NCI-H345 (cell line): ENCODE results near the gene EPHA6.
"Not testable (repeated sequence)": the region's sequence is repeated elsewhere in the genome, so short reads cannot be mapped to it uniquely, and the experiment has no call there.

Experiments used
- DNase-seq: peaks from one replicate; lab custom pipeline; 2025; lab: John Stamatoyannopoulos, UW

EPHA6 gene

DNA sequence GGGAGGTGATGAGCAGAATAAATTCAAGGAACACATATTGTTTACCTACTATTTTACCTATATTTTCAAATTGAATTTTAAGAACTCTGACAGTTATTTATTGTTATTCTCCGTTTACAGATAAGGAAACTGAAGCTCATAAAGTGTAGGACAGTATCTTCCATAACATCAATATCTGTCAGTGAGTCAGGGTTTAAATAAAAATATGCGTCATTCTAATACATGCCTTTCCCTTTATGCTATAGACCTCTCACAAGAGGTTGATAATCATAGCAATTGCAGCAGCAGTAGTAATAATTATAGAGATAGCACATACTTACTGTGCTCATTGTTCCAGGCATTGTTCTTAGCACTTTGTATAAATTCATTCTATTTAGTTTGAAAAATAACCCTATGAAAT, 101.1 kb downstream of the EPHA6 start:
- DNase-seq = no peak

DNA sequence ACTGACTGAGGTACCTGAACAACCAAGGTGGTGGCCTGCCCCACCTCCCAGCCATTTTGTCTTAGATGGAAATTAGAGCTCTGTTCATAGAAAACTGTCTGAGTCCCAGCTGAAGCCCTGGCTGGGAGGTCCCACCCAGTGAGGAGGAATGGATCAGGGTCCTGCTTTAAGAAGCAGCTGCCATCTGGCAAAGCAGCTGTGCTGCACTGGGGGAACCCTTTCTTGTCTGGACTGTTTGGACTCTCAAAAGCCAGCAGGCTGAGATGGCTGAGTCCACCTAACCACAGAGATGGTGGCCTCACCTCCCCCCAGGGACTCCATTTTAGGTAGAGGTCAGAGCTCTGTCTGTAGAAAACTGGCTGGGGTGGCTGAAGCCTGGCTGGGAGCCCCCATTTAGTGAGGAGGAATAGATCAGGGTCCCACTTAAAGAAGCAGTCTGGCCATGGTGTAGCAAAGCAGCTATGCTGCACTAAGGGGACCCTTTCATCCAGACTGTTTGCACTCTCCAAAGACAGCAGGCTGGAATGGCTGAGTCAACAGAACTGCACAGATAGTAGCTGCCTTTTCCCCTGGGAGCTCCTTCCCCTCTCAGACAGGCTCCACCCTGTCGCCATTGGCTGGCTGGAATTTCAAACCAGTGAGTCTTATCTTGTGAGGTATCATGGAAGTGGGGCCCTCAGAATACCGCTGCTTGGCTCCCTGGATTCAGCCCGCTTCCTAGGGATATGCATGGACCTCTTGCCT, 116.9 kb downstream of the EPHA6 start:
- no peak for DNase-seq

DNA sequence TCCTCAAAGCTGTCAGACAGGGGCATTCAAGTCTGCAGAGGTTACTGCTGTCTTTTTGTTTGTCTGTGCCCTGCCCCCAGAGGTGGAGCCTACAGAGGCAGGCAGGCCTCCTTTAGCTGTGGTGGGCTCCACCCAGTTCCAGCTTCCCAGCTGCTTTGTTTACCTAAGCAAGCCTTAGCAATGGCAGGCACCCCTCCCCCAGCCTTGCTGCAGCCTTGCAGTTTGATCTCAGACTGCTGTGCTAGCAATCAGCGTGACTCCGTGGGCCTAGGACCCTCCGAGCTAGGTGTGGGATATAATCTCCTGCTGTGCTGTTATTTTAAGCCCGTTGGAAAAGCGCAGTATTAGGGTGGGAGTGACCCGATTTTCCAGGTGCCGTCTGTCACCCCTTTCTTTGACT, 127.7 kb downstream of the EPHA6 start:
- not testable (repeated sequence) for DNase-seq

DNA sequence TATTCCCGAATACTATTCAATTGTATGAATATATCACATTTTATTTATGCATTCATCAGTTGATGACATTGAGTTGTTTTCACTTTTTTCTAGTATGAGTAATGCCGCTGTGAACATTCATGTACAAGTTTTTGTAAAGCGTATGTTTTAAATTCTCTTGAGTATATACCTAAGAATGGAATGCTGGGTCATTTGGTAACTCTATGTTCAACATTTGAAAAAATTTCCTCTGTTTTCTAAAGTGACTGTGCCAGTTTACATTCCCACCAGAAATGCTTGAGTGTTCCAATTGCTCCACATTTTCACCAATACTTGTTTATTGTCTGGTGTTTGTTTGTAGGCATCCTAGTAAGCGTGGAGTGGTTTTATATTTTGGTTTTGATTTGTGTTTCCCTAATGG, 144.5 kb downstream of the EPHA6 start:
- DNase-seq = no peak

DNA sequence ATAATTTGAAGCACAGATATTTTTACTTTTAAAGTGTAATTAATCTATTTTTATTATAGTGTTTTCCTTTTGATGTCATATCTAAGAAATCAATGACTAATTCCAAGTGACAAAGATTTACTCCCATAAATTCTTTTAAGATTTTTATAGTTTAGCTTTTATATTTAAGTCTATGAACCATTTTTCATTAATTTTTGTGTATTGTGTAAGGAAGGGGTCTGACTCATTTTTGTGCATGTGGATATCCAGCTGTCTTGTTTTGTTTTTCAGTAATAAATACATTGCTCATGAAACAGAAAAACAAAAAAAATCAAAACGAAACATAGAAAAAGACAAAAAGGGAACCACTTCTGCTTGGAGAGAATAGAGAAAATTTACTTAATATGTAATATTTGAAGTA, 145.1 kb downstream of the EPHA6 start:
- no peak for DNase-seq

DNA sequence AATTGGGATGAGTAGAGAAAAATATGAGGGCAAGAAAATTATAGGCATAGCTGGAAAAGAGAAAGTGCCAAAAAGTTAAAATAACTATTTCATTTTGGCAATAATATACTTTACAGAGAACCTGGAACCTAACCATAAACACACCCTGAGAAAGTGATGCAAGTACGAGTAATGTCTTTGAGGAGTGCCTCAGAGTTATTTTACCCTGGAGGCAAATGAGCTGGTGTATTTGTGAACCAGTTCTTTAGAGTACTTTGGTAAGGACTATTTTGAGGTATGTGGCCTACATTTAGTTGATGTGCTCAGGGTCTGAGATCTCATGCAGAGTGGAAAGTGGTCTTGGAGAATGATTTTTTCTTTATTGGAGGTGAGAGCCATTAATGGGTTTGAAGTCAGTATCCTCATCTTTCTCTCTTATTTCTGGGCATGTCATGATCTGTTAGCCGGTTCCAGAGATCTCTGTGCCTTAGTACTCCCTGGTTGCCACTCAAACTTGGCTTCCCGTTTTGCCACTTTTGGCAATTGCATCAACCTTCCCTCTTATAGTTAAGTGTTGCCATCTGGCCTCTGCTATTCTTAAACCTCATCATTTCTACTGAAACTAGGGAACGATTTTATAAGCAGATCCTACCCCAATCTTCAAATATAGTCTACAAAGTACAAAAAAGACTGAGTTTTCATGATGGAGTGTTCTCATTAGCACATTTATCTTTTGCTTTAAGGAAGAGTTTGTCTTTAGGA, 145.7 kb downstream of the EPHA6 start:
- DNase-seq = no peak

DNA sequence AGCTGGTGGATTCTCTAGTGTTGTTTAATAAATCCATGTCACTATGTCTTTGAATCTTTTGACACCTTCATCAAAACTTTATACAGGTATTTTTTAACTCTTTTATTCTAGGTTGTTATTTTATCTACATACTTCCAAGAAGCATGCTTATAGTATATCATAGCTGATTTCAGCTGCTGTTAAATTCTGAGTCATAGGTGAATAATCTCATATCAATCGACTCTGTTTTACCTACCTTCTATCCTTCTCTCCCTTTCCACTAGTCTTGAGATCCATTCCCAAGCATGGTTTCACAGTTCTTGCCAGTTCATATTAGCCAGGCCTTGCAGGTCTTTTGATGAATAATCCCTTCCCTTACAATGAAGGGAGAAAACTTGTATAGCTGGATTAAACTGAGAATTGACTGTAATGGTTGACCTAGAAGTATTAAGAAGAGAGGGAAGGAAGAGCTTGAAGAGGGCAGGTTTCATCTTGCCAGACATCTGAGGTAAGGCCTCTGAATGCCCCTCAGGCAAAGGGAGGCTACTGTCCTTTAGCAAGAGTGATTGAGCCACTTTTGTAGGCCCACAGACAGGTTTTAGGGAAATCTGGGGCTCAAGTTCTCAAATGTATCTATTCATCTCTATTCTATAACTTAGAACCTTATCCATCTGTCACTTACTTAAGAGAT, 146.4 kb downstream of the EPHA6 start:
- DNase-seq = no peak

DNA sequence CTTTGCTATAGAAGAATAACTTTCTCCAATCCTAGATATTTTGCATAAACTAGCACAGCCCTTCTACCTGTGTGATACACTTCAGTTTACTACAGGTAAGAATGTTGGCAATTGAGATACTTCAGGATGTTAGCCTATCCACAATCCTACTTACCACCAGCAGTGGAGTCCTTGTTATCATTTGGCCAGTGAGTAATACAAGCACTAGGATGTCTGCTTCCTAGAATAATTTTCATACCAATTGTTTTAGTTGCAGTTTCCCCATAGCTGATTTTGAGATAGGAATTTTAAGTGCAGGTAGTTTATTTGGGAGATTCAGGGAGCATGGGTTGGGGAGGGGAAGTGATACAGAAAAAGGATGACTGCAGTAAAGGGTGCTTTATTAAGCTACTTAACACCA, 147.2 kb downstream of the EPHA6 start:
- DNase-seq = no peak

DNA sequence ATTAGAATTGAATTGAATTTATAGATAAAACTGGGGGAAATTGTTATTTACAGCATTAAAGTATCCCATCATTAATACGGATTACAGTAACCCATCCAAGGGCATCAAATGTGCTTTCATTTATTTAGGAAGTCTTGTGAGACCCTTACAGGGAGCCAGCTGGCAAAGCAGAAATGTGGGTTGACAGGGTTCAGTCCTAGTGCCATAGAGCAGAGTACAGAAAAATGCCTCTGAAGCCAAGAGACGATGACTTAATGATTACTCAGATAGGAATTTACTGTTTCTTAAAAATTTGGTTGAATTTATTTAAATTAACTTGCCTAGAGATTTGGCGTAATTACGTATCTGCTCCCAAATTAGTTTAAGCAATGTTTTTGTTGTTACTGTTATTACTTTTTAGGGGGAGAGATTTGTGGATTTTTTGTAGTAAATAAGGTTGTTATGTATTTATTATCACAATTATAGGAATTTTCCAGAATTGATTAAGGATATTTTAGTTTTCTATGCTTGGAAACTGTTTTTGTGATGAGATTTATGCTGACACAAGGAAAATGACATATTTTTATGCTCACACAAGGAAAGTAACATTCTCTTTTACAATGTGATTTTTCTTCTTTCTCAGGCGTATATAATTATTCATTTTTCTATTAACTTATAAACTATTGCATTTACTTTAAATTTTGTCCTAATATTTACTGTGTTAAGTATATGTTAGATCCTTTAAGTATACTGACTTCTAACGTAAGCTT, 152.0 kb downstream of the EPHA6 start:
- no peak for DNase-seq

DNA sequence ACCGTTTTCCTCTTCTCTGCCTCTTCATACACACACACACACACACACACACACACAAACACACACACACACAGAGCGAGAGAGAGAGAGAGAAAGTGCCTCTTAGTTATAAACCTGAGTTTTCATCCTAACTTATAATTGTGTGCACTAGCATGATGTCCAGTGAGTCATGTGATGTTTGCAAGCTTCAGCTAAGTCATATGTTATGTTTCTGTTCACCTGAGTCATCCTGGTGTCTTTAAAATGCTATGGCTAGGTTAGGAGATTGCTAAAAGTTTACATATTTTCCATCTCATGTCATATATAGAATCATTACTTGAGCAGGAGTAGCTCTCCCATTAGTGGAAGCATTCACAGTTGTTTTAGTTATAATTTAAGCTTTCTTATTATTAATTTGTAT, 155.8 kb downstream of the EPHA6 start:
- no peak for DNase-seq

DNA sequence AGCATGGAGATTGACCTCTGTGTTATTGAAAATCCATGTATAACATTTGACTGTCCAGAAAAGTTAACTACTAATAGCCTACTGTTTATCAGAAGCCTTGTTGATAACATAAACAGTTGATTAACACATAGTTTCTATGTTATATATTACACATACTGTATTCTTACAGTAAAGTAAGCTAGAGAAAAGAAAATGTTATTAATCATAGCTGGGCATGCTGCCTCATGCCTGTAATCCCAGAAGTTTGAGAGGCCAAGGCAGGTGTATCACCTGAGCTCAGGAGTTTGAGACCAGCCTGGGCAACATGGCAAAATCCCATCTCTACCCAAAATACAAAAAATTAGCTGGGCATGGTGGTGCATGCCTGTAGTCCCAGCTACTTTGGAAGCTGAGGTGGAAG, 163.3 kb downstream of the EPHA6 start:
- no peak for DNase-seq

DNA sequence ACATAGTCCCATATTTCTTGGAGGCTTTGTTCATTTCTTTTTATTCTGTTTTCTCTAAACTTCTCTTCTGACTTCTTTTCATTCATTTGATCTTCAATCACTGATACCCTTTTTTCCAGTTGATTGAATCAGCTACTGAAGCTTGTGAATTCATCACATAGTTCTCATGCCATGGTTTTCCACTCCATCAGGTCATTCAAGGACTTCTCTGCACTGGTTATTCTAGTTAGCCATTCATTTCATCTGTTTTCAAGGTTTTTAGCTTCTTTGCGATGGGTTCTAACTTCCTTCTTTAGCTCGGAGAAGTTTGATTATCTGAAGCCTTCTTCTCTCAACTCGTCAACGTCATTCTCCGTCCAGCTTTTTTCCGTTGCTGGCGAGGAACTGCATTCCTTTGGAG, 169.3 kb downstream of the EPHA6 start:
- not testable (repeated sequence) for DNase-seq

DNA sequence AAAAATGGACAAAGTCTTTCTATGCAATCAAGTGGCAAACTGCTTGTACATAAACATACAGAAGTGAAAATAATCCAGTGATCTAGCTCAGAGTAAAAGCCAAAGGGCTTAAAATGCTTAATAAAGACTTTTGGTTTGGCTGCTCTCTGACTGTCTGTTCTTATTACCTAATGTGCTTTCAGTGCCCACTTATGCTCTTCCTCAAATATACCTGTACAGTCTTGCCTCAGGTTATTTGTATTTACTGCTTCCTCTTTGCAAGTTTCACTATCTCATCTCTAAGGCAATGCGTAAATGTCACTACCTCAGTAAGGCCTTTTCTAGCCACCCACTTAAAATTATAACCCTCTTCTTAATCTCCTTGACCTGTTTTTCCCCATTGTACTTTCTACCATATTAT, 171.8 kb downstream of the EPHA6 start:
- DNase-seq = peak; percentile 2

DNA sequence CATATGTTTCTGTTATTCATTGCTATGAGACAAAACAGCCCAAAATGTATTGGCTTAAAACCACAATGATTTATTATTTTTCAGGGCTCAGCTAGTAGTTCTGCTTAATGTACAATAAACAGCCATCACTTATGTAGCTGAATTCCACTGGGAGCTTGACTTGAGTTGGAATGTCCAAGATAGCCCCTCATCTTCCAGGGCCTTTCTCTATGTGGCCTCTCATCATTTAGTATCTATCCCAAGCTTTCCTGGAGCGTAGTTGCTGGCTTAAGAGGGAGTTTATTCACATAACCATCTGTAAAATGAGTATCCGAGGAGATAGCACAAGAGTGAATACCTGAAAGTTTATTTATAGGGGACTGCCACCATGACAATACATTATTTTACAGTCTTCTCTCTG, 176.8 kb downstream of the EPHA6 start:
- DNase-seq = no peak

DNA sequence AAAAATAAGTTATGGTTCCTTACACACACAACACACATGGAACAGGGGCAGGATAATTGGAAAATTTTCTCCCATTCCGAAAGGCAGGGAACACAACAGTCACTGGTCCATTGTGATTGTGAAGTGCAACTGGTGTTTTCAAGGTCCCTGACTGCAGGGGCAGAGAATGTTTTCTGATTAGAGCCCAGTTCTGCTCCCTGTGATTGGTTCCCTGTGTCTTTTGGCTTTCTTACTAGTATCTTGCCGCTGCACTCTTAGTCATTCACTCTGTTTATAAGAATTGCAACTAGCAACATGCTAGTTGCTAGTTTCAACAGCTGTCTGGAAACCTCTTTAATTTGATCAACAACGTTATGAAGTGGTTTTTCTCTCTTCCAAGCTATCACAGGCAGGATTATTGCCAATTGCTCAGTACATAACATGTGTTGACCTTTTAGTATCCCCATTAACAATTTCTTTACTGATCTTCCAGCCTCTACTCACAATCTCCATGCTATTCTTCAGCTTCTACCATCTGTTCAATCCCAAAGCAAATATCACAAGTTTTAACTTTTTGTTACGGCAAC, 177.5 kb downstream of the EPHA6 start:
- DNase-seq = no peak

DNA sequence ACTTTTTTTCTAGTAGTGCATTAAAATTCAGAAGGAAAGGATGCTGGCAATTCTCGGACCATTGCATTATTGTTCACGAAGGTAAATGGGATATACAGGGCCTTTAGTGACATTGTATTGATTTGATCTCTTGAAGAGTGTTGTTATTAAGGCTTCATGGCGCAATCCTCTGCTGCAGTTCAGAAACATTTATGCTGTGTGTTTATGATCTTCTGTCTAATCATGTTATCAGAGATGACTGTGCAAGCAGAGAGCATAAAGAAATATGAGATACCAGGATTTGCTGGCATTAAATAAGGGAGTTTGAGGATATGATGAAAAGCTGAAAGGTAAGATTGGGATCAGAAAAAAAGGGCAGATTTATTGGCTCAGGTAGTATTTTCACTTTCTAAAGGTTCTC, 180.6 kb downstream of the EPHA6 start:
- DNase-seq = no peak

DNA sequence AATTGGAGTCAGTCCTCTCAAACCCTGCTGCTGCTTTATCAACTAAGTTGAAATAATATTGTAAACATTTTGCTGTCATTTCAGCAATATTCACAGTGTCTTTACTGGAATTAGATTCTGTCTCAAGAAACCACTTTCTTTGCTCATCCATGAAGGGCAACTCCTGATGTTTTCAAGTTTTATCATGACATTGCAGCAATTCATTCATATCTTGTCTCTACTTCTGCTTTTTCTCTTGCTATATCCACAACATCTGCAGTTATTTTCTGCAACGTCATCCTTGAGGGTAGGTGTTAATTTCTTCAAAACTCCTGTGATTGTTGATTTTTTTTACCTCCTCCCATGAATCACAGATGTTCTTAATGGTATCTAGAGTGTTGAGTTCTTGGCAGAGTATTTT, 181.6 kb downstream of the EPHA6 start:
- DNase-seq = no peak

DNA sequence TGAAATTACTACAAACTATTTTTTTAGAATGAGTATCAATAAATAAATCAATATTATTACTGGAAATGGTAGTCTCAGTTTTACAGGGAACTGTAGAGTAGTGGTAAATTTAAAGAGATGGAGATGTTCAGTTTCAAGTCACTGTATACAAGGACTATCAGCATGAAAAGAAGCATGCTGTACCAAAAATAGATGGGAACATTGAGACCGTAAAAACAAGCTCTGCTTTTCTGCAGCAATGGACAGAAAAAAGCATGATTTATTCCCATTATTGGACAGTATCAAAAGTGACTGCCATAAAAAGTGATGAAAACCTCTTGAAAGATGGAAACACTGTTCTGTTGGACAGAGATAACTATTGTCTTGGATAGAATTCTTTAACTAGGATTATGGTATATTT, 187.2 kb downstream of the EPHA6 start:
- DNase-seq = no peak

DNA sequence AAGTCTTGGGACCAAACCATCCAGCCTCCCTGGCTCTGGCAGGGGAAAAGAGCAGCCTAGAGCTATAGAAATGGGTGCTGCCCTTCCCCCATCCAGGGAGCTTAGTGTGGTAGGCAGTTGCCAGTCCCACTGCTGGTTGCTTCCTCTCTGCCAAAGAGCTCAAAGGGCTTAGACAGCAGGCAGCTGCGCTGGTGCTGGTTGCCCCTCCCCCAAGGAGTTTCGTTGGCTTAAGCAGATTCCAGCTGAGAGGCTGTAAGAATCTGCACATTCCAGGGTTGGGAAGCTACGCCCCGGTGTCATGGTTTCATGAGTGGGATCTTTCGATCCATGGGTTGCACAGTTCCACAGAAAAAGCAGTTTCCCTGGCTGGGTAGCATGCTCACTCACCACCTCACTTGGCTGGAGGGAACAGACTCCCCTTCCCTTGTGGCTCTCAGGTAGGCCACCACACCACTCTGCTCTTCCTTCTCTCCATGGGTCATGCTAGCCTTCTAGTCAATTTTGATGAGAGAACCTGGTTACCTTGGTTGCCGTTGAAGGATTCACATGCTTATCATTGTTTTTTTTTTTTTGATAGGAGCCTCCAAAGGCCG, 195.1 kb downstream of the EPHA6 start:
- DNase-seq = no peak

DNA sequence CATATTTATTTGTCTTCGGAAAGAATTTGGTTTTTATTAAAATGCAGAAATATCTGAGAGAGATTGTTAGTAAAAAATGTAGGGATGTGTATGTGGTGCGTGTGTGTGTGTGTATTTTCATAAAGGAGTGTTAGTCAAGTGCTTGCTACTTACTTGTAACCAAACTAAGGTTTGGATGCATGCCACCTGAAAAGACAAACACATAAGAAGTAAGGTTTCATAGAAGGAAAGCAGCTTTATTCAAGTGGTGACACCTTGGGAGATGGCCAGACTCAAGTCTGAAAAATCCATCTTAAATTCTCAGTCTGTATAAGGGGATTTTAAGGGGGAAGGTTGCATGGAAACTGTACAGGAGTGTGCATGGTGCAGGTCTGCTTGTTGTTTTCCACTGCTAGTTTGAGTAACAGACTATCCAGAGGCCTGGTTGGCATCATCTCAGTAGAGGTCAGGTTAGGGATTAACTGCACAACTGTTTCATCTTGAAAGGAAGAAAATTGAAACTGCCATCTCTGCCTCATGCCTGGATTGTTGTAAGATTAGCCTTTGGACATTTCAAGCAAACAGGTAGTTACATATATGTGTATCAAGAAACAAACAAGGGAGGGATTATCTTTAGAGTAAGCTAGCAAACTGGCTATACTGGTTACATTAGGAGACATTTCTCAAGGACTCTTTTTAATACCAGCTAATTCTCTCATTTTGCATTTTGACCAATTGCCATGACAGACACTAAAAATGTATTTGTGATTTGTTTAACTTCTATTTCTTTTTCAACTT, 196.7 kb downstream of the EPHA6 start:
- no peak for DNase-seq

DNA sequence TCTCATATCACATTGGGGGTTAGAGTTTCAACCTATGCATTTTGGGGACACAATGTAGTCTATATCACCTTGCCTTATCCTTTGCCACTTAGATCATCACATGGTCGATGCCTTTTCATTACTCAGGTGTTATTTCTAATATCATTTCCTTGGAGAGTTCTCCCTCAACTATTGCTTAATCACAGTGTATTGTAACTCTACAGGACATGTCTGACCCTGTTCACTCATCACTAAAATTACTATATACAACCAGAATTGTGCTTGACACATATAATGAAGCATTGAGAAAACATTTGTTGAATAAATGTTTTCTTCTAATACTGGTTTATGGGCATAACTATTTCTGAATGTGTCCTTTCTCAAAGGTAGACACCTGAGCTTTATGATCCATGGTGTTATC, 207.4 kb downstream of the EPHA6 start:
- DNase-seq = no peak
